Activated CD4-positive, alpha-beta T cell treated with anti-CD3 and anti-CD28 coated beads, Interleukin-2, amount 50 U/mL, for 48 hours (primary cell): ENCODE measurements around the gene CDC45.

Source experiments
- DNase-seq, 2 experiments: peaks; one replicate each; pipeline ENCODE4 v3.0.0-alpha.2; 2020

Gene CDC45

DNA sequence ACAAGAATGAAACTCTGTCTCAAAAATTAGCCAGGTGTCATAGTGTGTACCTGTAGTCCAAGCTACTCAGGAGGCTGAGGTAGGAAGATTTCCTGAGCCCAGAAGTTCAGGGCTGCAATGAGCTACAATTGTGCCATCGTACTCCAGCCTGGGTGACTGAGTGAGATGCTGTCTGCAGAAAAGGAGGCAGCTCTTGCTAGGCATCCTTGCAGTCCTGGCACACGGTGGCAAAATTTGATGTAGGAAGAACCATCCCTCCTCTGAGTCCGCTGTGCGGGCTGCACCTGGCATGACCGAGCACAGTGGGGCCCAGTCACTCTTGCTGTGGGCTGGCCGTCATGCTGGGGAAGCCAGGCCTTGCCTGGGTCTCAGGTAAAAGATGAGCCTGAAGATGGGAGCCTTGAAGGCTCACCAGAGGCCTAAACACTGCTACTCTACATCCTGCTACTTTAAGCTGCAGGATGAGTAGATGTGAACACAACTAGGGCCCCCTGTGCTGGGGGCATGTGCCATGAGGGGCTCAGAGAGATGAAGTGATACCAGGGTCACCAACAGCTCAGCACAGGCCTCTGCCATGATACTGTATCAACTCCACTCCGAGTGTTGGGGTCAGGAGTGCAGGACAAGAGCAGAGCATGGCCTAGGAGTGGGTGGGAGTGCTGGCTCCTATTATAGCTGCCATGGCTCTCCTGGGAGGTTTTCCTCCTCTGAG lies 18.6 kb downstream of the CDC45 start:
- DNase-seq: no peak

DNA sequence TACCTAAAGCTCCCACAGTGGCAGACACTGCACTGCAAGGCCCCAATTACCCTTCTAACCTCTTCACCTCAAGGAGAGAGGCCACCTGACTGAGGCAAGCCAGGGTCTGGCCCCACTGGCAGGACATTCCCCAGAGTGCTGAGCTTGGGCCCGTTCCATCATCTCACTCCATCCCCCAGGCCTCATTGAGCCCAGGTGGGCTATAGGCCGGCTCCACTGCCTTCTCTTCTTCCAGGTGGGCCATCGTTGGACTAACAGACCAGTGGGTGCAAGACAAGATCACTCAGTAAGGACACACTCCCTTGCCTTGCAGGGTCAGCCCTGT lies 19.1 kb downstream of the CDC45 start:
- DNase-seq: no peak

DNA sequence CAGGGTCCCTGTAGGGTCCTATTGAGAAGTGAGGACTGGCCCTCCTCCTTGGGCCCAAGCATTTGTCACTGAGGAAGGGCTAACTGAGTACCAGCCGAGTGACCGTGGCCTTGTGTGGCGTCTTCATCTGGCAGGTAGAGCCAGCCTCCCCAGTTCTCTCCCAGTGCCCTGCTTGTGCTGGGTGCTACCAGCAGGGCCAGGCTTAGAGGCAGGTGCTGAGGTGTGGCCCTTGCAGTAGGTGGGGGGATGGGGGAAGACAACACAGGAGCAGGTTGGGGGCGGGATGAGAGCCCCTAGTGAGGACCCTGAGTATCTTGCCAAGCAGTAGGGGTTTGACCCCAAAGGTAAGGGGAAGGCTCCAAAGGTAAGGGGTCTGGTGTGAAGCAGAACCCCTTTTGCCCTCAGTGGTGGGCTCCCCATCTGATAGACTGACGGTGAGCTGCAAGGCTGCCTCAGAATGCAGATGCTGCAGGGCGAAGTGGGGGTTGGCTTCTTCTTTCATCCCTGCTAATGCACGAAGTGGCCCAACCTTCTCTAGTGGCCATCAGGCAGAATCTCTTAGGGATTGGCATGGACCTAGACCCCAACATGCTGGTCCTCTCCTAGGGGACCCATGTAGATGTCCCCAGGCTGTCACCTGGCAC lies 19.6 kb downstream of the CDC45 start:
- DNase-seq: no peak

DNA sequence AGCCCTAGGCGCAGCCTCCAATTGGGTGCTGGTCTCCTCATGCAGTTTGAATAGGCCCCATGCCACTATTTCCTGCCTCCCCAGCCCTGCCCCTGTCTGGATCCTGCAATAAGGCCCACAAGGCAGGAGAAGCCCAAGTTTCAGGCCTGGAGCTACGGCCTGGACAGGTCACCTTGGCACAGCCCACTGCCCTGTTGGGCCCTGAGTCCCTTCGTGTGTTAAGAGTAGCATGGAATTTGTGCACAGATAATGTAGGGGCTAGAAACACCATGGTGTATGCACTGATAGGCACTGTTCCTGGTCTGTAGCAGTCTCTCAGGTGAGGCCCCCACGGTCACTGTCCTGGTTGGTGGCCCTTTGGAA lies 20.1 kb downstream of the CDC45 start:
- DNase-seq: no peak

DNA sequence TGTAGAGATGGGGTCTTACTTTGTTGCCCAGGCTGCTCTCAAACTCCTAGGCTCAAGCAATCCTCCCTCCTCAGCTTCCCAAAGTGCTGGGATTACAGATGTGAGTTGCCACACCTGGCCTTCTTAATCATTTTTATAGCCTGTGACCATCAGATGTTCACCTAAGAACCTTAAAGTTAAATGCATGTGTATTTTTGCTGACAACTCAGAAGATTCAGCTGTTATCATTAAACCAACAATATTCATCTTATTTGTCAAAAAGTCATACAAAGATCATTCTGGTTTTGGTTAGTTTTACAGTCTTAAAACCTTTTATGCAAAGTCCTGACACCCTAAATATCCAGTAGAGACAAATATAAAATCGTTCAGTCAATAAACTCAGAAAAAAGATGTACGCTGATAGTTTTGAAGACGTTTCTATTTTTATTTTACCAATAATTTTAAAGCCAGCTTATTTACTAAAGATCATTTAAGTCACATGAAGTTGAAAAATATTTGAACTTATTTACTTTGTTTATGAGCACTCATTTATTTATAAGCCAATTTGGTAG lies 22.3 kb downstream of the CDC45 start:
- DNase-seq: no peak

DNA sequence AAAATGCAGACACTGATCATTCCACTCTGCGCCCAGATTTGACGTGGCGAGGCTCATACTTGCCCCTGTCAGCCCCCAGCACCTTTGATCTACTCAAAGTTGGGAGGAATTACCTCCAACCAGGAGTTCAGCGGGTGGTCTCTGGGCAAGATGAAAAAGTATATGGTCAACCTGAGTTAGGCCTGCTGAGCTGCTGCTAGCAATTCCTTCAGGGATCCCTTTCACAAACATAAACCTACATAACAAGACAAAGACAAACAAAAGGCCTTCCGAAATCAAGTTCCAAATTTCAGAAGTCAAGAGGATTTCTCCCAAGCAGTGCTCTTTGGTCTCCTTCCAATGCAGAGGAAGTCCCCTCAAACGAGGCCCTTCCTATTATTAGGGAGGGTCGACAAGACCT lies 23.6 kb downstream of the CDC45 start:
- no peak for DNase-seq

DNA sequence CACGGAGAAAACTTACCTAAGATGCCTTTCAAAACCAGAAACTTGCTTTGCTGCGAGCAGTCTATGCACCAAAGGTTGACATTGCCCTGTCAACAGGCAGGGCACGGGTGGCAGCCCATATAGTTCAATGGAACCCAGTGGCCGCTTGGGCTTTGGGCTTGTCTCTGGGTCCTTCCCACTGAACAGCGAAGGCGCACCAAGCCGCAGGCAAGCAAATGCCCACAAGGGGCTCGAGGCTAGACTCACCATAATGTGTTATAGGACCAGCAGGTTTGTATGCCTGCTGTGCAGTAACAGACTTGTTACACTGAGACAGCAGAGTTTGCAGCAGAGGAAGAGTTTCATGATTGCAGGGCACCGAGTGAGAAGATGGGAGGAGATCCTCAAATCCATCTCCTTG lies 24.1 kb downstream of the CDC45 start:
- DNase-seq: no peak

DNA sequence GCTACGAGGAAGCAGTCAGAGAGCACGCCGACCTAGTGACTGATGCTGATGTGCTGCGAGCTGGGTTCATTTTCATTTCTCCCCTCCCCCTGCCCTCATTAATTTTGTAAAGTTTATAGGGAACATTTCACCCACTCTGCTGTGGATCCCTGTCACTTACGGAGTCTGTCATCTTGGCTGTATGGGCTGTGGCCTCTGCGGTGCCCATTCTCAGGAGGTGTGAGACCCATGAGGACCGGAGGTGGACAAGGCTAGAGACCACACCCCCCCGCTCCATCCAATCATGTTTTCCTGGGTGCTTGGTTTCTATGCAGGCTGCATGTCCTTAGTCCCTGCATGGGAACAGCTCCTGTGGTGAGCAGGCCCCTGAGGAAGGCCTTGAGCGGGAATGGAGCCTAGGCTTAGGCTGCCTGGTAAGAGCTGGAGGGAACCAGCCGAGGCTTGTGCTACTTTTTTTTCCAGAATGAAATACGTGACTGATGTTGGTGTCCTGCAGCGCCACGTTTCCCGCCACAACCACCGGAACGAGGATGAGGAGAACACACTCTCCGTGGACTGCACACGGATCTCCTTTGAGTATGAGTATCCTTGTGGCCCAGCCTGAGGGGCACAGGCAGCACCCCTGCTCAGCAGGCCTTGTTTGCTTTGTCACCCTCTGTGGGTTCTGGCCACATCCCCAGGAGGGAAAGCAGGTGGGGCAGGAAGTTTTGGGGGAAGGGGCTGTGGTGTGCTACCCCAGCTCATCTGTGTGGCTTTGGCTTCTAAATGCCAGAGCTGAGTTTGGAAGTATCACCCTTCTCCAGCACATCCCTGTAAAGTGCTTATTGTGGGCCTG lies 25.4 kb downstream of the CDC45 start:
- no peak for DNase-seq

DNA sequence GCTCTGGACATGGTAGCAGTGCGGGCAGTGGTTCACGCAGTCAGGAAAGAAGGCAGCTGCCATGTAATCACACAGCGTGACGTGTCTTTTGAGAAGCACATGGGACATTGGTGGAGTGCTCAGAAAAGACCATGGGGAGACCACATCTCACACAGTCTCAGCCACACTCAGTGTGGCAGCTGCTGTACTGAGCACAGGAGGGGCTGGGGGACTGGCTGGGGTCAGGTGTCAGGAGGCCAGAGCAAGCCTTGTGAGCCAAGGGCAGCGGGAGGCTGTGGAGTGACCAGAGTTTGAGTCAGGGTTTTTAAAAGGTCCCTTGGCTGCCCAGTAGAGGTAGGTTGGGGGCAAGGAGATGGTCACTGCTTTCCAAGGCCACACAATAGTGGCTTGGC lies 26.0 kb downstream of the CDC45 start:
- no peak for DNase-seq

DNA sequence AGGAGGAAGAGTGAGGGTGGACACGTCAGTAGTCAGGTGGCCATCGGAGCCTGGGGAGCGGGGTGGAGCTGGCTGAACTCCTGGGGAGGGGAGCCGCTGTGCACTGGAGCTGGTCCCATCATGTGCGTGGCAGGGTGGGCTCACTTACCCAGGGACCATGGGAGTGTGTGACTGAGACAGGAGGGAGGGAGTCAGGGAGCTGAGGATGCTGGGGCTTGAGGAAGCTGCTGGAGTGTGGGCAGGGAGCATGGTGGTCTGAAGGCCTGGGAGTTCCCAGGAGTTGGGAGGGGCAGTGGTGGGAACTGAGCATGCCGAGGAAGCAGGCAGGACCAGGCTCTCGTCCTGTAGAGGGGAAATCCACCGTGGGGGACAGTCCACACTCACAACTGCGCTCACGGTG lies 26.5 kb downstream of the CDC45 start:
- no peak for DNase-seq

DNA sequence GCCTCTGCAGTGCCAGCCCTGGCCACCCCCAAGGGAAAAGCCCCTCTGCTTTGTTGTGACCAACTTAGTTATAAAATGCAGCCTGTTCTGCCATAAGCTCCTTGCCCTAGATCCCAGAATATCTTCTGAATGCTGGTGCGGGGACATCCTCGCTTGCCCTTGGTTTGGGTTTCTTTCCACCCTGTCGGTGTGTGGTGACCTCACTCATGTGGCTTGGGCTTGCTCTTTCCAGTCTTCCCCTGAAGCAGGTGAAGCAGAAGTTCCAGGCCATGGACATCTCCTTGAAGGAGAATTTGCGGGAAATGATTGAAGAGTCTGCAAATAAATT lies 27.8 kb downstream of the CDC45 start:
- no peak for DNase-seq

DNA sequence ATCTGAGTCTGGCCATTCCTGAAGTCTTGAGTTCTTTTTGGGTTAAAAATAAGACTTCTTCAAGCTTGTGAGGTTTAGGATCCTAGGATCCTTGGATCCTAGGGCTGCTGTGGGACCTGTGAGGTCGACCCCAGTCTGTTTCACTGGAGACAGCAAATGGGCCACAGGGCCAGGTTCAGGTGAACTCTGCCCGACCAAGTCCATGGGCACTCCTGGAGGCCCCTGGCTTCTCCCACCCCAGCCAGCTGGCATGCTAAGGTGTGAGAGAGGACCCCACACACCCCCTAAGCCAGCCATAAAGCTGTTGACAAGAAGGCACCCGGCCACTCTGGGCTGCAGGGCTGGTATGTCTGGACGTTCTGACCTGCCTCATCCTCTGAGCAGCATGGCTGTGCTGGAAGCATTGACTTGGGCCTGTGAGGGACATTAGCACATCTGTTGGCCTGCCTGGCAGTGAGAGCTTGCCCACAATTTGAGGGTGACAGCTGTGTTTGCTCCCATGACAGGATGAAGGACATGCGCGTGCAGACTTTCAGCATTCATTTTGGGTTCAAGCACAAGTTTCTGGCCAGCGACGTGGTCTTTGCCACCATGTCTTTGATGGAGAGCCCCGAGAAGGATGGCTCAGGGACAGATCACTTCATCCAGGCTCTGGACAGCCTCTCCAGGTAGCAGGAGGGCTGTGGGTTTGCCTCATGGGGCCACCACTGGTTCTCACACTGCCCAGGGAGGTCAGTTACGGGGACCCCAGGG lies 28.5 kb downstream of the CDC45 start:
- DNase-seq: no peak

DNA sequence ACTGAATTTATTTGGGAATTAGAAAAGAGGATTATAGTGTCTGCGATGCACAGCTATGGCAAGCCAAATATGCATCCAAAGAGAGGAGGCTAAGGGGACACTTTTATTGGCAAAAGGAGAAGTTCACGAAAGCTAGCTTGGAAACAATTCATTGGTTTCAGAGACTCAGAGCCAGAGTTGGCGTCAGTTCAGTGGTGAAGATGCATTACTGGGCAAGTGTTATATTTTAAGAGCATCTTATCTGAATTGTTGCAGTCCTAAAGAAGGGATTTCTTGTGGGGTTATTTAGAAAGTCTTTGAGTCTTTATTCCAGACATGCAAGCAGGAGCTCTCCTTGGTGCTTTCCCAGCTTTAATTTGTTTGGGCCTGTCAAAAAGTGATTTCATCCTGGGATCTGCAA lies 29.5 kb downstream of the CDC45 start:
- no peak for DNase-seq

DNA sequence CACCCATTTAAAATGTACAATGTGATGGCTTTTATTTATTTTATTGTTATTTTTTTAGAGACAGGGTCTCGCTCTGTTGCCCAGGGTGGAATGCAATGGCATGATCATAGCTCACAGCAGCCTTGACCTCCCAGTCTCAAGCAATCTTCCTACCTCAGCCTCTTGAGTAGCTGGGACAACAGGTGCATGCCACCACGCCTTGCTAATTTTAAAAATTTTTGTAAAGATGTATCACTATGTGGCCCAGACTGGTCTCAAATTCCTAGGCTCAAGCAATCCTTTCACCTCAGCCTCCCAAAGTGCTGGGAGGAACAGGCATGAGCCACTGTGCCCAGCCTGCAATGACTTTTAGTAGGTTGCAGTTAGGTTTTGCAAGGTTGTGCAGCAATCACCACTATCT lies 30.2 kb downstream of the CDC45 start:
- no peak for DNase-seq

DNA sequence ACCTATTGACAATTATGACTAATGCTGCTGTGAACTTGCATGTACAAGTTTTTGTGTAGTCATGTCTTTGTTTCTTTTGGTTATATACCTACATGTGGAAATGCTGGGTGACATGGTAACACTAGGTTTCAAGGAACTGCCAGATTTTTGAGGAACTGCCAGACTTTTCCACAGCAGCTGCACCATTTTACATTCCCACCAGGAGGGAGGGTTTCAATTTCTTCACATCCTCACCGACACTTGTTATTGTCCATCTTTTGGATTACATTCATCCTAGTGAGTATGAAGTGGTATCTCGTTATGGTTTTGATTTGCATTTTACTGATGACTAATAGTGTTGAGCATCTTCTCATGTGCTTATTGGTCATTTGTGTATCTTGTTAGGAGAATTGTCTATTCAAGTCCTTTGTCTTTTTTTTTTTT lies 31.2 kb downstream of the CDC45 start:
- DNase-seq: no peak

DNA sequence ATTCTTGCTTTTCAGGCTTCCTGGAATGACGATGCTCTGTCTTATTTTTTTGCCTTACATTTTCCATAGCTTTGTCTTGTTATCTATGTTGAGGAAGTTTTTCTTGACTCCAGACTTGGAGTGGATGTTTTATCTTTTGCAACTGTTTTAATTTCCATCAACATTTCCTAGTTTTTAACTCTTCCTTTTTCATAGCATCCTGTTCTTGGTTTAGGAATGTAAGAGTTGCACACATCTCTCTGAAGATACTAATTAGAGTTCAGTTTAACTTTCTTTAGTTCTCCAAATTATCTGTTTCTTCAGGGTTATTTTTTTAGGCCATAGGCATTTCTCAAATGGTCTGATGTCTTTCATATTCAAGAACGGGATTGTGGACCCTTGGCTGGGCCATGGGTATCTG lies 34.1 kb downstream of the CDC45 start:
- no peak for DNase-seq

DNA sequence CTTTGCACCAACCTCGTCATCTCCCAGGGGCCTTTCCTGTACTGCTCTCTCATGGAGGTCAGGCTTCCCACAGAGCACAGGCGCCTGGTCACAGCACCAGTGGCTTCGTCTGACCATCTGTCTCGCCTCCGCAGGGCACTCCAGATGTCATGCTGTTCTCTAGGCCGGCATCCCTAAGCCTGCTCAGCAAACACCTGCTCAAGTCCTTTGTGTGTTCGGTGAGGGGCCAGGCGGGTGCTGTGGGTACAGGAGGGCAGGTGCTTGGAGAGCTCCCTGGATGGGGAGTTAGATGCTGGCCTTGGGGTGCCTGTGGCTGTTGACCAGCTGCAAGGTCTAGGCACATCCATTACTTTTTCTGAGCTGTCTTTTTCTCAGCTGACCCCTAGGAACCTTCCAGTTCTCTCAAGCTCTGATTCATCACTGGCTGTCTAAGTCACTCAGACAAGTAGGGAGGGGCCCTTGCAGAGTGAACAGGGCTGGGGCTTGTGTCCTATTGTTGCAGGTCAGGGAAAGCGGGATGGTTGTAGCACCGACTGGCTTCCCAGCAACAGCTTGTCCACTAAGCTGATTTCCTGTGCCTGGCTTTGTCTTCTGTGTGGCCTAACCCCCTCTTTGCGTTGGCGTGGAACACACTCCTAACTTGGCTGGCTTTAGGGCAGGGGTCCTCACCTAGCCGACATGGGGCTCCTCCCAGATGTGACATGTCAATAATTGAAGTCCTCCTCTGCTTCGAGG lies 35.3 kb downstream of the CDC45 start:
- DNase-seq: no peak

DNA sequence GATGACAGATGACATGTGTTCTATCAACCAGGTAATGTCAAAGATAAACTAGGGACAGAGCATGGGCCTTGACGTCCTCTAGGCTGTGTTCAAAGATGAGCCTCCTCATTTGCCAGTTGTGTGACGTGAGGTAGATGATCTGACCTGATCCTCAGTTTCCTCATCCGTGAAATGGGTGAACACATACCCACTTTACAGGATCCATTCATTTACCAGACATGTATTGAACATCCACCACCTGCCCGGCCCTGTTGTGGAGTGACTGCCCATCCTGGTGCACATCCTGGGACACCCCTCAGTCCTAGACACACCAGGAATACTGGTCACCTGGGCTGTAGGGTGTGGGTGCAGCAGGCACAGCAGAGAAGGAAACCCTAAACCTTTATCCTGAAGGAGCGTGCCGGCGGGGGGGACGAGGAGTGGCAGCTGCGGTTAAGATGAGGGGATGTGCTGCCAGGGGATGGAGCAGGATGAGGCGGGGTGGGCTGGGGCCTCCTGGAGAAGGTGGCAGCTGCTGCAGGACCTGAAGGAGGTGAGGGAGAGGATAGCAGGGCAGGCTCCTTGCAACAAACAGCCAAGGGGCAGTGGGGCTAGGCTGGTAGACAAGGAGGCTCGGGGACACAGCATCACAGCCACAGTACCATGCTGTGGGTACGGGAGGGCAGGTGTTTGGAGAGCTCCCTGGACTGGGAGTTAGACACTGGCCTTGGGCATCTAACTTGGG lies 36.1 kb downstream of the CDC45 start:
- DNase-seq: no peak

DNA sequence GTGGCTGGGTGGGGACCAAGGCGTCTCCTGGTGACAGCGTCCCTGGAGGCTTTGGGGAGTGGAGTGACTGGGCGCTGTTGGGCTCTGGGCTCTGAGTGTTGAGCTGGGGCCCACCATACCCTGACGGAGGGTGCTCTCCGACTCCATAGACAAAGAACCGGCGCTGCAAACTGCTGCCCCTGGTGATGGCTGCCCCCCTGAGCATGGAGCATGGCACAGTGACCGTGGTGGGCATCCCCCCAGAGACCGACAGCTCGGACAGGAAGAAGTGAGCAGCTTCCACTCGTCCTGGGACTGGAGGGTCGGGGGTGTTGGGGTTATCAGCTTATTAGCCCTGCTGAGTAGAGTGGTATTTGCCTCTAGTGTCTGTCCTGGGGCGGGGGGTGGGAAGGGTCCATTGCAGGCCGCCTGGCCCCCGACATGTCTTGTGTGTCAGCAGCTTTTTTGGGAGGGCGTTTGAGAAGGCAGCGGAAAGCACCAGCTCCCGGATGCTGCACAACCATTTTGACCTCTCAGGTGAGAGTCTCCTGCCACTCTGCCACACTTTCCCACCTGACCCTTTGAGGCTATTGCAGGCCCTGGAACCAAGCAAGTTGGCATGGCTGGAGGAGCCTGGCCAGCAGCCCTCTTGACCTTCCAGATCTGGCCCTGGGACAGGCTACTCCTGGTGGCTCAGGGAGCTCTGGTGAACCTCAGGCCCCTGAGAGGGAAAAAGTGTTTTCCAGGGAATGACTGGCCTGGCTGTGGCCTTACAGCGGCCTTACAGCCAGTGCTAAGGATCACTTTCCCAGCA lies 36.9 kb downstream of the CDC45 start:
- no peak for DNase-seq

DNA sequence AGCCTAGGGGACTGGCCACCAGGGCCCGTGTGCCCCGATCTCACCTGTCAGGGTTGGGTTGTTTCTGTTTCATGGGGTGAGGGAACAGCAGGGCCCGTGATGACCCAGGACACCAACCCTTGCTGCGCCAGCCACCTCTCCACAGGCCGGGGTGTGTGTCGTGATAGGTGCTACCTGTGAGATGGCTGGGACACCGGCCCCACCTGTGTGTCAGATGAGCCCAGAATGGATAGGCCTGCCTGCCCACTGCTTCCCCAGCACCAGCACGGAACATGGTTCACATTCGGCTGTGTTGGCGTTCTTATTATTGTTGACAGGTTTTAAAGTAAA lies 37.4 kb downstream of the CDC45 start:
- DNase-seq: no peak

DNA sequence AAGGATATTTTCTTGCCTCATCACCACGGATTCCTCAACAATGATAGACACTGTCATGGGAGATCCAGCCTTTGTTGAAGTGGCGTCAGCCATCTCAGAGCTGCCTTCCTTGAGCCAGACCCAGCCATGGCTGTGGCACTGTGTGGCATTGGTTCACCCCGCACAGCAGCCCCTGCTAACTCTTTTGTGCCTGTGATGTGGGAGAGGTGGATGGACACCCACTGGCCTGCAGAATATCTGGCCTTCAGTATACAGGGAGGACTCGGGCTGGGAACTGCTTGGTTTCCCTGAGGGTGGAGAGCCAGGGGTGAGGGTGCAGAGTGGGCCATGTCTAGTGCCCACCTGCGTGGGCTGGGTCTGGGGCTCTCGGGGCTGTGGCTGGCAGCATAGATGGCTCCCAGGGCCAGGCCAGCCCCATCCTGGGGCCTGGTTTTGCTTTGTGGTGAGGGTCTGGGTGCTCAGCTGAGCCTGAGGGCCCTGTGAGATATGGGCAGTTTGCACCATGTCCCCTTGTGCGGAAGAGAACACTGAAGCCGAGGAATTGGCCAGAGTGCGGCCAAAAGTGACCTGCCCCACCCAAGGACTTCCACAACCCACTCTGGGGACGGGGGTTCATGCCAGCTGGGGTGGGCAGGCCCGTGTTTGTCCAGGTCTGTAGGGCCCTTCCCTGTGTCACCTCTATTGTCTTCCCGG lies 38.3 kb downstream of the CDC45 start:
- DNase-seq: no peak
